Rectal smooth muscle tissue (tissue), 1 donor: ENCODE results near the gene ASMTL.
"Not testable (repeated sequence)": the region's sequence is repeated elsewhere in the genome, so short reads cannot be mapped to it uniquely, and the experiment has no call there.

Source experiments
- H3K27ac ChIP-seq: one replicate; pipeline ENCODE4 v1.7.0; 2013; ENCODE audit warnings: low read depth, low read length, inconsistent platforms
- H3K27me3 ChIP-seq: one replicate; pipeline ENCODE4 v1.7.0; 2013; ENCODE audit warnings: low read length; ENCODE audit not compliant: control insufficient read depth, insufficient read depth
- H3K36me3 ChIP-seq: one replicate; pipeline ENCODE4 v1.7.0; 2013; ENCODE audit warnings: low read length; ENCODE audit not compliant: control insufficient read depth, insufficient read depth
- H3K4me1 ChIP-seq: one replicate; pipeline ENCODE4 v1.7.0; 2013; ENCODE audit warnings: low read length; ENCODE audit not compliant: control insufficient read depth, insufficient read depth
- H3K4me3 ChIP-seq: one replicate; pipeline ENCODE4 v1.7.0; 2013; ENCODE audit warnings: low read length
- H3K9ac ChIP-seq: one replicate; pipeline ENCODE4 v1.7.0; 2013; ENCODE audit warnings: low read length

Gene ASMTL

DNA sequence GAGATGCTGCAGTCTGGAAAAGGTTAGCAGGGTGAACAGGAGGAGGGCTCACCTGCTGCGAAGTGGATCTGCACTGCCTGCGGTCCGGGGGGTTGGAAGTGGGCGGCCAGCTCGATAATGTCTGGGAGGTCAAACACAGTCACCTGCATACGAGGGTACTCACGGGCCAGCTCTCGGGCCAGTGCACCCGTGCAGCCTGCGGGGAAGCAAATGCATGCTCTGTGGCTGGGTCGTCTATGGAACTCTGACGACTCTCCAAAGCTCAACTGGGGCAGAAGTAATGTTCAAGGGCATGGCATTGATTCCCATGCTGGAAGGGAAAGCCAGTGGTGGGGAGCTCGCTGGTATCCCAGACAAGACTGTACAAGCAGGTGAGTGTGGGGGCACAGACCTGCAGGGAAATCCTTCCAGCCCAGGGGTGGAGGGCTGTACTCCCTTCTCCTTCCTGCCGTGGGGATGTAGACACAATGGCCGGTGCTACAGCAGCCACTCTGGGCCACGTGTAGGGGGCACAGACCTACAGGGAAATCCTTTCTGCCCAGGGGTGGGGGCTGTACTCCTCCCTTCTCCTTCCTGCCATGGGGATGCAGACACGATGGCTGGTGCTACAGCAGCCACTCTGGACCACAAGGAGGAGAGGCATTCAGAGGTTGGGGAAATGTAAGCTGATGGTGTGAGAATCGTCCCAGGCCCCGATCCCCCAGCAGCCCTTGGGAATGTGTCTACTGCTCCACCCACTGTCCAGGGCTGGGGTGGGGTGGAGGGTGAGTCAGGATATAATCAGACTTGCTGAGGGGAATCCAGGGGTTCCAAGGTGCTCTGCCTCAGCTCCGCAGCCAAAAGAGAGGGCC is 34.6 kb downstream of the ASMTL start:
- no peak overlapping the region for H3K27ac ChIP-seq
- no peaks in the 10 kb centered on the region for H3K27me3 ChIP-seq
- no peak overlapping the region for H3K9ac ChIP-seq
- H3K4me3 ChIP-seq = no peak overlapping the region
- H3K36me3 ChIP-seq = peaks cover 29% of the 10 kb centered on the region
- no peaks in the 10 kb centered on the region for H3K4me1 ChIP-seq

DNA sequence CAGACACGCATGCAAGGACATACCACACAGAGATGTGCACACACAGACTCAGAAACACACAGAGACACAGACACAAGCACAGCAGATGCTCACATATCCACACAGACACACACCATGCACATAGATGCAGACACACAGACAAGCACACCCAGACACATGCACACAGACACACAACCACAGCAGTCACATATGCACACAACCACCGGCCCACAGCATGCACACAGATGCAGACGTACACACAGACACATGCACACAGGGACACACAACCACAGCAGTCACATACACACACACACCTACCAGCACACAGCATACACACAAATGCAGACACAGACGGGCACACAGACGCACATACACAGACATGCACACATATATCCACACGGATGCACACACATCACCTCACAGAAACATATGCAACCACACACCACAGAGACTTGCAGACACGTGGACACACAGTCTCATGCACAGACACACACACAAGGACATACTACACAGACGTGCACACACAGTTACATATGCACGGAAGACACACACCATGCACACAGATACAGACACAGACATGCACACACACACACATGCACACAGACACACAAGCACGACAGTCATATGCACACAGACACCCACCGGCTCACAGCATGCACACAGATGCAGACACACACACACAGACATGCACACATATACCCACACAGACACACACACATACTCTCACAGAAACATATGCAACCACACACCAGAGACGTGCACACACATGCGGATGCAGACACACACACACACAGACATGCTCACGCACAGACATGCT is 35.5 kb downstream of the ASMTL start:
- Histone ChIP-seq H3K36me3 (peaks cover 29% of the 10 kb centered on the region), H3K4me1 (no peaks in the 10 kb centered on the region), H3K9ac (no peak overlapping the region), H3K27me3 (no peaks in the 10 kb centered on the region), H3K4me3 (no peak overlapping the region), H3K27ac (no peak overlapping the region)

DNA sequence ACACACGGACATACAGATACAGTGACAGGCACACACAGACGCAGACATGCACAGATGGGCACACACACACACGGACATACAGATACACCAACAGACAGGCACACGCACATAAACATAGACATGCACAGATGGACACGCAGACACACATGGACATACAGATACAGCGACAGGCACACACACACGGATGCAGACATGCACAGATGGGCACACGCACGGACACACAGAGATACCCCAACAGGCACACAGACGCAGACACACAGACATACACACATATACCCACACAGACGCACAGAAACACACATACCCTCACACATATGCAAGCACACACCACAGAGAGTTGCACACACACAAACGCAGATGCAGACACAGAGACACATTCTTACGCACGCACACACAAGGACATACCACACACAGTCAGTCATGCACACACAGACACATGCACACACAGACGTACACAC is 36.4 kb downstream of the ASMTL start:
- Histone ChIP-seq H3K36me3 (peaks cover 24% of the 10 kb centered on the region), H3K4me3 (no peak overlapping the region), H3K27me3 (no peaks in the 10 kb centered on the region), H3K9ac (no peak overlapping the region), H3K27ac (no peak overlapping the region), H3K4me1 (no peaks in the 10 kb centered on the region)

DNA sequence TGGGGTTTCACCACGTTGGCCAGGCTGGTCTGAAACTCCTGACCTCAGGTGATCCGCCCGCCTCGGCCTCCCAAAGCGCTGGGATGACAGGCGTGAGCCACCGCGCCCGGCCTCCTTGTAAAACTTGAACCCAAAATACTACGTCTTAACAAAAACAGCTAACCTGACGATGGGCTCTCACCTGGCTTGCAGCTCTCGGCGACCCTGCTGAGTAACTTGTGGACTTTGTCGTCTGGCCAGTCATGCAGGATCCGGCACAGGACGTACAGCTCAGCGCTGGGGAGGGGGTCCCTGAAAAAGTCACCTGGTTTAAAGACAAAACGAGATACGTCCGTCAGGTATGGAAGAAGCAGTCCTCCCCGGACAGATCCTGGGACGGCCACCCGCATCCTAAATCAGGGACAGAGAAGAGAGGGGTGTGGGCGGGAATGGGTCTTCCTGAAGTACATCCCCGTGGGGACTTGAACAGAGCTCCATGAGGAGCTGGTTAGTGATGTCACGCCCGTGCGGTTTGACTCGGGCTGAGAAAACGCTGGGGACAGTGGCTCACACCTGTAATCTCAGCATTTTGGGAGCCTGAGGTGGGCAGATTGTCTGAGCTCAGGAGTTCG is 40.1 kb downstream of the ASMTL start:
- Histone ChIP-seq H3K4me3 (no peak overlapping the region), H3K9ac (no peak overlapping the region), H3K36me3 (peaks cover 23% of the 10 kb centered on the region), H3K27ac (no peak overlapping the region), H3K4me1 (no peaks in the 10 kb centered on the region), H3K27me3 (no peaks in the 10 kb centered on the region)

DNA sequence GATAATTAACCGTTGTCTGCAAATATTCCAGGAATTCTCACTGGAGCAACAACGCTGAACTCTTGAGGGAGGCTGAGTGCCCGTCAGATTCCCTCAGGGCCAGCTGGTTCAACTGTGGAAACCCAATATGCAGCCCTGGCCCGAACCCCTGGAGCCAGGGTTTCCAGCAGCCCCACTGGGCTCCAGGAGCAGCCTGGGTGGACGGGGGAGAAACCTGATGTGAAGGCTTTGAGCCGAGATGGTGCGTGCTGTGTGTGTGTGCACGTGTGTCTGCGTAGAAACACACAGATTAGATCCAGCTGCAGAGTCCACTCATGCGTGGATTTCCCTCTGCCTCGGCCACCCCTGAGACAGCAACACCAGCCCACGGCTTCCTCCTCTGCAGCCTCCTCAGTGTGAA is 41.4 kb downstream of the ASMTL start:
- Histone ChIP-seq H3K9ac (no peak overlapping the region), H3K36me3 (peaks cover 25% of the 10 kb centered on the region), H3K4me3 (no peak overlapping the region), H3K4me1 (no peaks in the 10 kb centered on the region), H3K27ac (no peak overlapping the region), H3K27me3 (no peaks in the 10 kb centered on the region)

DNA sequence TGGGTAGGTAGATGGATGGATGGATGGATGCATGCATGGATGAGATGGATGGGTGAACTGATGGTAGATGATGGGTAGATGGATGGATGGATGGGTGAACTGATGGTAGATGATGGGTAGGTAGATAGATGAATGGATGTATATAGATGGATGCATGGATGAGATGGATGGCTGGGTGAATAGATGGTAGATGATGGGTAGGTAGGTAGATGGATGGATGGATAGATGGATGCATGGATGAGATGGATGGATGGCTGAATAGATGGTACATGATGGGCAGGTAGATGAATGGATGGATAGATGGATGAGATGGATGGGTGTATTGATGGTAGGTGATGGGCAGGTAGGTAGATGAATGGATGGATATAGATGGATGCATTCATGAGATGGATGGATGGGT is 45.7 kb downstream of the ASMTL start:
- peaks cover 47% of the 10 kb centered on the region for H3K36me3 ChIP-seq
- H3K27ac ChIP-seq = no peak overlapping the region

DNA sequence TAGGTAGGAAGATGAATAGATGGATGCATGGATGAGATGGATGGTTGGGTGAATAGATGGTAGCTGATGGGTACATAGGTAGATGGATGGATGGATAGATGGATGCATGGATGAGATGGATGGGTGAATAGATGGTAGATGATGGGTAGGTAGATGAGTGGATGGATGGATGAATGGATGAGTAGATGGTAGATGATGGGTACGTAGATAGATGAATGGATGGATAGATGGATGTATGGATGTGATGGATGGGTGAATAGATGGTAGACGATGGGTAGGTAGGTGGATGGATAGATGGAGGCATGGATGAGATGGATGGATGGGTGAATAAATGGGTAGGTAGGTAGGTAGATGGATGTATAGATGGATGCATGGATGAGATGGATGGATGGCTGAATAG is 46.9 kb downstream of the ASMTL start:
- H3K9ac ChIP-seq, H3K27me3 ChIP-seq, H3K4me1 ChIP-seq, H3K4me3 ChIP-seq, H3K27ac ChIP-seq: not testable (repeated sequence)
- peaks cover 48% of the 10 kb centered on the region for H3K36me3 ChIP-seq

More for the DNA sequence above, 45.7 kb downstream of the ASMTL start:
- Histone ChIP-seq H3K27me3 (no peaks in the 10 kb centered on the region), H3K9ac (no peak overlapping the region), H3K4me3 (no peak overlapping the region), H3K4me1 (no peaks in the 10 kb centered on the region)

DNA sequence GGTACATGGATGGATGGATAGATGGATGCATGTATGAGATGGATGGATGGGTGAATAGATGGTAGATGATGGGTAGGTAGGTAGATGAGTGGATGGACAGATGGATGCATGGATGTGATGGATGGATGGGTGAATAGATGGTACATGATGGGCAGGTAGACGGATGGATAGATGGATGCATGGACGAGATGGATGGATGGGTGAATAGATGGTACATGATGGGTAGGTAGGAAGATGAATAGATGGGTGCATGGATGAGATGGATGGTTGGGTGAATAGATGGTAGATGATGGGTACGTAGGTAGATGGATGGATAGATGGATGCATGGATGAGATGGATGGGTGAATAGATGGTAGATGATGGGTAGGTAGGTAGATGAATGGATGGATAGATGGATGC is 48.8 kb downstream of the ASMTL start:
- not testable (repeated sequence) for H3K27ac ChIP-seq, H3K4me3 ChIP-seq, H3K27me3 ChIP-seq, H3K4me1 ChIP-seq, H3K9ac ChIP-seq
- peaks cover 48% of the 10 kb centered on the region for H3K36me3 ChIP-seq

DNA sequence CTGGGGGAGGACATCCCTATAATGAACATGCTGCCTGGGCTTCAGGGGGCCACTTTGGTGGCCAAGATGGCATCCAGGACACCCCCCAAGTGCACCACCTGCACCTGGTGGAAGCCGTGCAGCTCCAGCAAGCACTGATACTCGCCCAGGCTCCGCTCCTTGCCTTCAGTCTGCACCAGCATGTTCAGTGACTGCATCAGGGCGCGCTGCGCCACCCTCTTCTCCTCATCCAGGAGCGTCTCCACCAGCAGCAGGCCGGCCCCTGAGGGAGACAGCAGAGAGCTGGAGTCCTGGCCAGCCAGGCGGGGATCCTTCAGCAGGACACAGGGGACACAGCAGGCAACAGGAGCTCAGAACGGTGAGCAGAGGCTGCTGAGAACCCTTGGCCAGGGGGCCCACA is 49.5 kb downstream of the ASMTL start:
- H3K36me3 ChIP-seq = peaks cover 48% of the 10 kb centered on the region
- H3K9ac ChIP-seq = no peak overlapping the region
- no peak overlapping the region for H3K4me3 ChIP-seq
- H3K27ac ChIP-seq = no peak overlapping the region
- H3K4me1 ChIP-seq = no peaks in the 10 kb centered on the region
- no peaks in the 10 kb centered on the region for H3K27me3 ChIP-seq

DNA sequence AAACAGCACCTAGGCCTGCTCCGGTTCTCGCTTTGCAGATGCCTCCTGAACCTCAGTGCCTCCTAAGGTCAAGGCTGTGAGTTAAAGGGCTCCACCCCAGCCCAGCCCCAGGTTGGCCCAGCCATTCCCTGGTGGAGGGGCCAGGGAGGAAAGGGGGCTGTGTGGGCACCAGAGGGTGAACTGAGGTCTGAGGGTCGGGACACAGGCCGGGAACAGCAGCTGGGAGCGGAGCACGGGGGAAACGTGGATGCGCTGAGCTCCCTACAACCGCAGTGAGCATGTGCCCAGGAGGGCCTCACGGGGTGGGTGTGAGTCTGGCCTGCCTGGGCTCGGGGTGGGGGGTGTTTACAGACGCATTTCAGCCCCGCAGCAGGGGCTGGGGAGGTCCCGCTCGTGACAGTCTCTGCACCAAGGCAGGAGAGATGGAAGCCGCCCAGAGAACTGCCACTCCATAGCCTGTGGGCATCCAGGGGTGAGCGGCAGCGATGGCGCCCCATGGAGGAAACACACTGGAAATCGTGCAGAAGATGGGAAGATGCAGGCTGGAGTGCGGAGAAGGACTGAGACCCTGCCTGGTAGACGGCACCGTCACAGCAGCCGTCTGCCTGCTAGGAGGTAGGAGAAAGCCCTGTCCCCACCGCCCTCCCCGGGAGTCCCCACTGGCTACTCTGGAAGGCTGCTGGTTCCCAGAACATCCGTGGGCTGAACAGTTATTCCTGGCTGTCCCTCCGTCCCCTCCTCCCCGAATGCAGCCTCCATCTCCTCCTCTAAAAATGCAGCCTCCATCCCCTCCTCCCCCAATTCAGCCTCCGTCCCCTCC is 50.9 kb downstream of the ASMTL start:
- Histone ChIP-seq H3K4me1 (no peaks in the 10 kb centered on the region), H3K4me3 (no peak overlapping the region), H3K9ac (no peak overlapping the region), H3K27me3 (no peaks in the 10 kb centered on the region), H3K36me3 (peaks cover 40% of the 10 kb centered on the region), H3K27ac (no peak overlapping the region)

DNA sequence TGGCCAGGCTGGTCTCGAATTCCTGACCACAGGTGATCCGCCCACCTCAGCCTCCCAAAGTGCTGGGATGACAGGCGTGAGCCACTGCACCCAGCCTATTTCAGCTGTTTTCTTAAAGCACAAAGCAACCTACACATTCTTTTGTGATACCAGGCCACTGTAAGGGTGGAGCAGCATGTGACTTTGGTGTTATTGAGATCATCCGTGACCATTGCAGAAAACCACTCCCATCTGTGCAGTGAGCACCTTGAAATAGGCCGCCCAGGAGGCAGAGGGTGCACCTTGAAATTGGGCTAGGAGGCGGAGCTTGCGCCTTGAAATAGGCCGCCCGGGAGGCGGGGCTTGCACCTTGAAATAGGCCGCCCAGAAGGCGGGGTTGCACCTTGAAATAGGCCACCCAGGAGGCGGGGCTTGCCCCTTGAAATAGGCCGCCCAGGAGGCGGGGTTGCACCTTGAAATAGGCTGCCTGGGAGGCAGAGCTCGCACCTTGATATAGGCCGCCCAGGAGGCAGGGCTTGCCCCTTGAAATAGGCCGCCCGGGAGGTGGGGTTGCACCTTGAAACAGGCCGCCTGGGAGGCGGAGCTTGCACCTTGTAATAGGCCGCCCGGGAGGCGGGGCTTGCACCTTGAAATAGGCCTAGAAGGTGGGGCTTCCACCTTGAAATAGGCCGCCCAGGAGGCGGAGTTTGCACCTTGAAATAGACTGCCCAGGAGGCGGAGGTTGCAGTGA is 51.8 kb downstream of the ASMTL start:
- no peak overlapping the region for H3K4me3 ChIP-seq
- H3K27ac ChIP-seq = no peak overlapping the region
- peaks cover 31% of the 10 kb centered on the region for H3K36me3 ChIP-seq
- no peak overlapping the region for H3K9ac ChIP-seq
- no peaks in the 10 kb centered on the region for H3K4me1 ChIP-seq
- H3K27me3 ChIP-seq = no peaks in the 10 kb centered on the region
